ENCODE results near the gene OR5H2.

Gene OR5H2

GRCh38 chr3:98328933-98329332 is 46.6 kb downstream of the OR5H2 start:
- DNase-seq: no peak
- no peaks in the 10 kb centered on the region for H3K36me3 ChIP-seq (ENCODE audit: control insufficient read depth in 4 of 4, insufficient read depth in 4 of 4, low read length in 3 of 4)
- H3K4me1 ChIP-seq (ENCODE audit: control extremely low read depth in 1 of 4, control insufficient read depth in 4 of 4, insufficient read depth in 4 of 4, low read length in 3 of 4): no peaks in the 10 kb centered on the region
- CTCF ChIA-PET: interaction anchor here (0.9 to 3.8 kb wide), 5 partner anchors 15 to 290 kb away, joined by 3 to 41 read pairs (median 4); no protein-coding TSS in a partner anchor
- POLR2A ChIA-PET: no interaction called here
- H3K4me3 ChIP-seq (ENCODE audit: control insufficient read depth in 1 of 7, extremely low read depth in 1 of 7, insufficient read depth in 4 of 7, low read depth in 2 of 7, low read length in 6 of 7): no peak overlapping the region
- H3K9me3 ChIP-seq (ENCODE audit: control extremely low read depth in 1 of 5, control insufficient read depth in 4 of 5, insufficient read depth in 2 of 5, low read depth in 1 of 5, low read length in 4 of 5): no peaks in the 10 kb centered on the region
- H3K27ac ChIP-seq (ENCODE audit: insufficient read depth in 1 of 2, low read depth in 1 of 2, low read length in 2 of 2, poor library complexity in 1 of 2, severe bottlenecking in 2 of 2): no peak overlapping the region
- WGBS (ENCODE audit: insufficient coverage): 90% methylated on average over 5 of the region's 5 CpGs
- H3K27me3 ChIP-seq (replicated peaks in 2 of 5; ENCODE audit: control insufficient read depth in 4 of 5, insufficient read depth in 5 of 5, low read length in 4 of 5): no peaks in the 10 kb centered on the region

GRCh38 chr3:98329392-98330124 is 47.3 kb downstream of the OR5H2 start:
- peak; percentile 42 to 71 (median 63) for DNase-seq
- Histone ChIP-seq H3K4me3 (ENCODE audit: control insufficient read depth in 1 of 7, extremely low read depth in 1 of 7, insufficient read depth in 4 of 7, low read depth in 2 of 7, low read length in 6 of 7) (no peak overlapping the region), H3K36me3 (ENCODE audit: control insufficient read depth in 4 of 4, insufficient read depth in 4 of 4, low read length in 3 of 4) (no peaks in the 10 kb centered on the region), H3K27ac (ENCODE audit: insufficient read depth in 1 of 2, low read depth in 1 of 2, low read length in 2 of 2, poor library complexity in 1 of 2, severe bottlenecking in 2 of 2) (no peak overlapping the region), H3K27me3 (replicated peaks in 2 of 5; ENCODE audit: control insufficient read depth in 4 of 5, insufficient read depth in 5 of 5, low read length in 4 of 5) (no peaks in the 10 kb centered on the region), H3K9me3 (ENCODE audit: control extremely low read depth in 1 of 5, control insufficient read depth in 4 of 5, insufficient read depth in 2 of 5, low read depth in 1 of 5, low read length in 4 of 5) (no peaks in the 10 kb centered on the region), H3K4me1 (ENCODE audit: control extremely low read depth in 1 of 4, control insufficient read depth in 4 of 4, insufficient read depth in 4 of 4, low read length in 3 of 4) (no peaks in the 10 kb centered on the region)
- ChIA-PET CTCF (interaction anchor here (0.6 to 3.8 kb wide), 10 partner anchors 9 to 290 kb away, joined by 3 to 41 read pairs (median 4); no protein-coding TSS in a partner anchor), POLR2A (no interaction called here)
- 14% methylated on average over 4 of the region's 6 CpGs for WGBS (ENCODE audit: insufficient coverage)

- ChIA-PET POLR2A (no interaction called here), CTCF (interaction anchor here (2.6 to 3.8 kb wide), 2 partner anchors 12 to 292 kb away, joined by 8 to 41 read pairs; no protein-coding TSS in a partner anchor)
- no peak overlapping the region for H3K4me3 ChIP-seq (ENCODE audit: control insufficient read depth in 1 of 7, extremely low read depth in 1 of 7, insufficient read depth in 4 of 7, low read depth in 2 of 7, low read length in 6 of 7)
- no peaks in the 10 kb centered on the region for H3K4me1 ChIP-seq (ENCODE audit: control extremely low read depth in 1 of 4, control insufficient read depth in 4 of 4, insufficient read depth in 4 of 4, low read length in 3 of 4)
- H3K36me3 ChIP-seq (ENCODE audit: control insufficient read depth in 4 of 4, insufficient read depth in 4 of 4, low read length in 3 of 4): no peaks in the 10 kb centered on the region
- no peak overlapping the region for H3K27ac ChIP-seq (ENCODE audit: insufficient read depth in 1 of 2, low read depth in 1 of 2, low read length in 2 of 2, poor library complexity in 1 of 2, severe bottlenecking in 2 of 2)
- 100% methylated on average over 1 of the region's 1 CpG for WGBS (ENCODE audit: insufficient coverage)
- H3K9me3 ChIP-seq (ENCODE audit: control extremely low read depth in 1 of 5, control insufficient read depth in 4 of 5, insufficient read depth in 2 of 5, low read depth in 1 of 5, low read length in 4 of 5): no peaks in the 10 kb centered on the region
- no peaks in the 10 kb centered on the region for H3K27me3 ChIP-seq (replicated peaks in 2 of 5; ENCODE audit: control insufficient read depth in 4 of 5, insufficient read depth in 5 of 5, low read length in 4 of 5)
- no peak for DNase-seq
Measured at GRCh38 chr3:98331329-98331728, 49.0 kb downstream of the OR5H2 start.
